OCI-LY7 (cell line): Measurements from ENCODE around the gene KCNC1. TPM values are rescaled to one million over a fixed set of nuclear protein-coding genes. Genes with fewer than 3 reads are reported as not detected.

Experiments used
- BruUV-seq: library from RNA; stranded (reverse); fragments of 400-500 nt; replicated peaks from 2 replicates; lab custom pipeline; 2021; lab: Mats Ljungman, UMichigan
- CTCF ChIA-PET: fragments of 300-600 bp; sonication (Branson Sonifier 250); formaldehyde crosslinking; loops from one replicate; lab custom pipeline; 2022; ENCODE audit warnings: antibody characterized with exemption; ENCODE audit not compliant: unreplicated experiment; lab: Charles Lee
- POLR2A ChIA-PET: fragments of 300-600 bp; sonication (Branson Sonifier 250); formaldehyde crosslinking; loops from one replicate; lab custom pipeline; 2022; ENCODE audit warnings: antibody characterized with exemption; lab: Charles Lee
- DNase-seq: peaks from one replicate; pipeline ENCODE4 v3.0.0-alpha.2; 2015; ENCODE audit warnings: low spot score
- H2AFZ ChIP-seq: fragments of 200-600 bp; sonication (generic), shearing (Covaris generic); 2 replicates; pipeline ENCODE4 v1.6.1; 2014; ENCODE audit warnings: mild to moderate bottlenecking, antibody characterized with exemption, low read length, moderate library complexity
- H3K27ac ChIP-seq: fragments of 200-600 bp; sonication (generic); 2 replicates; pipeline ENCODE4 v1.5.1; 2014; ENCODE audit warnings: mixed run types, low read depth, mild to moderate bottlenecking, moderate library complexity, low read length, inconsistent platforms; ENCODE audit not compliant: poor library complexity, severe bottlenecking
- H3K36me3 ChIP-seq: fragments of 200-600 bp; sonication (generic); 2 replicates; pipeline ENCODE4 v1.6.1; 2014; ENCODE audit warnings: mild to moderate bottlenecking, antibody characterized with exemption, low read length, moderate library complexity, mixed read lengths; ENCODE audit not compliant: insufficient read depth
- H3K4me1 ChIP-seq: fragments of 200-600 bp; sonication (generic); 2 replicates; pipeline ENCODE4 v1.5.1; 2014; ENCODE audit warnings: mild to moderate bottlenecking, low read length; ENCODE audit not compliant: insufficient read depth, poor library complexity, severe bottlenecking
- H3K4me2 ChIP-seq: fragments of 200-600 bp; sonication (generic); 2 replicates; pipeline ENCODE4 v1.6.1; 2014; ENCODE audit warnings: mild to moderate bottlenecking, low read length
- H3K4me3 ChIP-seq: fragments of 200-600 bp; sonication (generic); 2 replicates; pipeline ENCODE4 v1.5.1; 2014; ENCODE audit warnings: mild to moderate bottlenecking, low read depth, low read length; ENCODE audit not compliant: poor library complexity, severe bottlenecking
- H3K79me2 ChIP-seq: fragments of 200-600 bp; sonication (generic); 2 replicates; pipeline ENCODE4 v1.6.1; 2016; ENCODE audit warnings: low read depth, mild to moderate bottlenecking, low read length, moderate library complexity, mixed read lengths; ENCODE audit not compliant: insufficient read depth
- H3K9me2 ChIP-seq: fragments of 200-600 bp; sonication (generic); 2 replicates; pipeline ENCODE4 v1.6.1; 2016; ENCODE audit warnings: mild to moderate bottlenecking, low read length, mixed read lengths; ENCODE audit not compliant: insufficient read depth
- H3K9me3 ChIP-seq: fragments of 200-600 bp; sonication (generic); 2 replicates; pipeline ENCODE4 v1.6.1; 2014; ENCODE audit warnings: mild to moderate bottlenecking, mixed run types, low read length, mixed read lengths
- H4K20me1 ChIP-seq: fragments of 200-600 bp; sonication (generic); 2 replicates; pipeline ENCODE4 v1.6.1; 2014; ENCODE audit warnings: mild to moderate bottlenecking, antibody characterized with exemption, low read length, moderate library complexity, mixed read lengths; ENCODE audit not compliant: insufficient read depth
- CTCF ChIP-seq: fragments of 200-600 bp; sonication (generic); conservative IDR thresholded peaks from 2 replicates; pipeline ENCODE4 v1.5.1; 2014; ENCODE audit warnings: mild to moderate bottlenecking, antibody characterized with exemption, low read length, moderate library complexity, mixed read lengths
- EZH2phosphoT487 ChIP-seq: fragments of 200-600 bp; sonication (generic); IDR thresholded peaks from 2 replicates; pipeline ENCODE4 v1.6.1; 2018; ENCODE audit warnings: low read depth, borderline replicate concordance, mild to moderate bottlenecking, mixed run types, antibody characterized with exemption, low read length, moderate library complexity, mixed read lengths
- intact Hi-C: fragments of 100-400 bp; cut with micrococcal nuclease; formaldehyde crosslinking; loops from one replicate; pipeline ENCODE4 v1.10.0; 2022; ENCODE audit not compliant: unreplicated experiment
- total RNA-seq, 2 experiments: library from RNA; depleted of rRNA in 1 of 2; stranded (reverse); fragments of >200 nt in 1 of 2; shearing (Covaris generic) in 1 of 2; gene quantifications; 2 replicates each; pipeline ENCODE4 v1.2.3, GENCODE V29; 2014 to 2022

KCNC1 gene
- total RNA-seq, 2 experiments from 2014 or later, result not detected

GRCh38 chr11:17700991-17701390 is 33.6 kb upstream of the KCNC1 start:
- intact Hi-C loops, result no loop called here
- Histone ChIP-seq H3K4me3 (no peak overlapping the region), H3K36me3 (no peaks in the 10 kb centered on the region), H3K4me1 (no peaks in the 10 kb centered on the region), H4K20me1 (no peaks in the 10 kb centered on the region), H3K9me3 (no peaks in the 10 kb centered on the region), H3K79me2 (no peaks in the 10 kb centered on the region), H2AFZ (no peak overlapping the region), H3K27ac (no peak overlapping the region), H3K9me2 (no peaks in the 10 kb centered on the region), H3K4me2 (no peak overlapping the region)
- CTCF ChIA-PET, result no interaction called here
- TF ChIP-seq CTCF (no peak), EZH2phosphoT487 (no peak)
- POLR2A ChIA-PET, result no interaction called here
- BruUV-seq, result no TSS peak
- no peak for DNase-seq

- Histone ChIP-seq H3K4me2 (no peak overlapping the region), H3K9me2 (no peaks in the 10 kb centered on the region), H2AFZ (no peak overlapping the region), H3K36me3 (no peaks in the 10 kb centered on the region), H3K9me3 (no peaks in the 10 kb centered on the region), H3K4me1 (no peaks in the 10 kb centered on the region), H3K4me3 (no peak overlapping the region), H3K27ac (no peak overlapping the region), H4K20me1 (no peaks in the 10 kb centered on the region), H3K79me2 (no peaks in the 10 kb centered on the region)
- no peak for TF ChIP-seq CTCF
- no peak for TF ChIP-seq EZH2phosphoT487
- BruUV-seq, result no TSS peak
- no peak for DNase-seq
- CTCF ChIA-PET, result no interaction called here
- intact Hi-C loops, result no loop called here
- POLR2A ChIA-PET, result no interaction called here
Observed at GRCh38 chr11:17702876-17703275, 31.7 kb upstream of the KCNC1 start.

GRCh38 chr11:17703951-17704350 is 30.6 kb upstream of the KCNC1 start:
- ChIA-PET CTCF (no interaction called here), POLR2A (interaction anchor here (0.6 kb wide), 1 partner anchor 868 kb away, joined by 4 read pairs; no protein-coding TSS in a partner anchor)
- peak; percentile 45 for DNase-seq
- Histone ChIP-seq H3K27ac (no peak overlapping the region), H3K9me3 (no peaks in the 10 kb centered on the region), H3K4me3 (no peak overlapping the region), H3K9me2 (no peaks in the 10 kb centered on the region), H2AFZ (peak overlapping the region; percentile 27; the same call in 1 of the 2 replicates), H3K4me1 (no peaks in the 10 kb centered on the region), H3K4me2 (no peak overlapping the region), H4K20me1 (no peaks in the 10 kb centered on the region), H3K79me2 (no peaks in the 10 kb centered on the region), H3K36me3 (no peaks in the 10 kb centered on the region)
- TF ChIP-seq EZH2phosphoT487, result no peak
- TF ChIP-seq CTCF, result no peak
- no TSS peak for BruUV-seq
- intact Hi-C loops, result no loop called here
